NCI-H2107 treated with DMSO at 0.1 percent for 48 hours (cell line): ENCODE measurements around the gene NTN5.
"Not testable (repeated sequence)": the region's sequence is repeated elsewhere in the genome, so short reads cannot be mapped to it uniquely, and the experiment has no call there.

Experiments
- DNase-seq: peaks from one replicate; lab custom pipeline; 2025; ENCODE audit not compliant: unreplicated experiment; lab: John Stamatoyannopoulos, UW

Gene NTN5, protein sequence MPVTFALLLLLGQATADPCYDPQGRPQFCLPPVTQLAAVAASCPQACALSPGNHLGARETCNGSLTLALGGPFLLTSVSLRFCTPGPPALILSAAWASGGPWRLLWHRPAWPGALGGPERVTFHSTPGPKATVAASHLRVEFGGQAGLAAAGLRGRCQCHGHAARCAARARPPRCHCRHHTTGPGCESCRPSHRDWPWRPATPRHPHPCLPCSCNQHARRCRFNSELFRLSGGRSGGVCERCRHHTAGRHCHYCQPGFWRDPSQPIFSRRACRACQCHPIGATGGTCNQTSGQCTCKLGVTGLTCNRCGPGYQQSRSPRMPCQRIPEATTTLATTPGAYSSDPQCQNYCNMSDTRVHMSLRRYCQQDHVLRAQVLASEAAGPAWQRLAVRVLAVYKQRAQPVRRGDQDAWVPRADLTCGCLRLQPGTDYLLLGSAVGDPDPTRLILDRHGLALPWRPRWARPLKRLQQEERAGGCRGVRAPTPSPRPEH

DNA sequence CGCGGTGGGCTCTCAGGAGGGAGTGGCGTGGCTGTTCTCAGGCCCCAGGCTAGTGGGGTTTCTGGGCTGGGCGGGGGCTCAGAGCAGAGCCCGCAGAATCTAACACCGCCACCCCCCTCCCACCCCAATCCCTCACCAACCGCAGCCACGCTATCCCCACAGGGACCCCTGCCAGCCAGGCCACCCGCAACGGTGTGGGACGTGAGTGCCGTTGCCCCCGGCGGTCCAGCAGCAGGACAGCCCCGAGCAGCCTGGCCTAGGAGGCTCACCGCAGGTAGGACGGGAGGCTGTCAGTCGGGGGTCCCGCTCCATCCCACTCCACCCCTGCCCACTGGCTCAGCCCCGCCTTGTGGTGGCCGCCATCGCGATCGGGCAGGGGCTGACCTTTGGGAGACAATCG lies at the start of gene NTN5:
Gene NTN5 (minus strand): TSS at position 24 of the 400 bp plus-strand sequence. CDS start 2,031 bp downstream, outside the sequence.
- no peak for DNase-seq

DNA sequence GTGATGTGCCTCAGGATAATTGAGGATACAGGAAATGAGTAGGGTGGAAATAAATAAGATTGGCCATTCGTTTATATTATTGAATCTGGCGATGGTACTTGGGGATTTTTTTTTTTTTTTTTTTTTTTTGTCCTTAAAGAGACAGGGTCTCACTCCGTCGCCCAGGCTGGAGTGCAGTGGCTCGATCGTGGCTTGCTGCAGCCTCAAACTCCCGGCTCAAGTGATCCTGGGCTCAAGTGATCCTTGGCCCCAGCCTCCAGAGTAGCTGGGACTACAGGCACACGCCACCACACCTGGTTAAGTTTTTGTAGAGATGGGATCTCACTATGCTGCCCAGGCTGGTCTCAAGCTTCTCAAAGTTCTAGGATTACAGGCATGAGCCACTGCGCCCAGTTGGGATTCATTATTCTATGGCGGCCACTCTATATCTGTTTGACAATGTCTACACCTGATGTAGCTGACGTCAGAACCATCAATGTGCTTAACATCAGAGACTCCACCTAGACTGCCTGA lies 49.4 kb upstream of the NTN5 start:
- no peak for DNase-seq

DNA sequence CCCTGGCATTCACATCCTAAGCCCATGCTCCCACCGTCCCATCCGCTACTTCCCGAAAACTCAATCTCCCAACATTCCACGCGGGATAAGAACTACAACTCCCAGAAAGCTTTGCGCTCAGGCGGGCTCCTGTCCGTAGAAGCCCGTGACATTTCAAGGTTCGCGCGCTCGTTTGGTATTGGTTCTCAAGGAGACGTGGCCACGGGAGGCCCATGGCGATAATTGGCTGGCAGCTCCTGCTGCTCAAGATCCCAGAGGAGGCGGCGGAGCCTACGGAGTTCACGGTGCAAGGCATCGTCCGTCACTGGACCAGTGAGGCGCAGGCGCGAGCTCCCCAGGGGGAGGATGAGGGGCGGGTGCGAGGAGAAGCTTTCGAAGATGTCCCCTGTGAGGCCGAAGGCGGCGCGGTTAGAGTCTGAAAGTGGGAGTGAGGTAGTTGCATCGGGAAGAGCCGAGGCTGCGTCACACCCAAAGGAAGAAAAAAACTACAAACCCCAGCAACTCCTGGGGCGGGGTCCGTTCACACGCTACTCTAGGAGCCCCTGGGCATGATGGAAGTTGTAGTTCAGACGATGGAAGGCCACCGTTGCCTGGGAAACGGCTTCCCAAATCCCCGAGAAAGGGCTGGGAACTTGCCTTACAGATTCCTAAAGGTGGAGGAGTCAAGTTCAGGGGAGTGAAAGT lies 47.9 kb upstream of the NTN5 start:
- DNase-seq, result peak; percentile 98

DNA sequence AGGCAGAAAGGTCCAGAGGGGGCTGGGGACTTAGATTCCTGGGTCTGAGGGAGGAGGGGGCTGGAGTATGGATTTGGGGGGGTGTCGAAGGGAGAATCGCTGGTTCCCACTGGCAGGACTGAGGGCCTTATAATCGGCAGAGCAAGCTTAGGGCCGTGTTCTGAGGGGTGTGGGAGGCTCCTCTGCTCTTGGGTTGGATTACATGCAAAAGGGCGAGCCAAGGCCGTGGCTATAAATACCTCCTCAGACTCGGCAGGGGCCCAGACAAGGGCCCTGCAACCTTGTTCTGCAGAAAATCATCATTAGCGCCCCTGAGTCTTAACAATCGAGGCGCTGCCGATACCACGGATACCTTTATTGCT lies 47.4 kb upstream of the NTN5 start:
- DNase-seq, result no peak

DNA sequence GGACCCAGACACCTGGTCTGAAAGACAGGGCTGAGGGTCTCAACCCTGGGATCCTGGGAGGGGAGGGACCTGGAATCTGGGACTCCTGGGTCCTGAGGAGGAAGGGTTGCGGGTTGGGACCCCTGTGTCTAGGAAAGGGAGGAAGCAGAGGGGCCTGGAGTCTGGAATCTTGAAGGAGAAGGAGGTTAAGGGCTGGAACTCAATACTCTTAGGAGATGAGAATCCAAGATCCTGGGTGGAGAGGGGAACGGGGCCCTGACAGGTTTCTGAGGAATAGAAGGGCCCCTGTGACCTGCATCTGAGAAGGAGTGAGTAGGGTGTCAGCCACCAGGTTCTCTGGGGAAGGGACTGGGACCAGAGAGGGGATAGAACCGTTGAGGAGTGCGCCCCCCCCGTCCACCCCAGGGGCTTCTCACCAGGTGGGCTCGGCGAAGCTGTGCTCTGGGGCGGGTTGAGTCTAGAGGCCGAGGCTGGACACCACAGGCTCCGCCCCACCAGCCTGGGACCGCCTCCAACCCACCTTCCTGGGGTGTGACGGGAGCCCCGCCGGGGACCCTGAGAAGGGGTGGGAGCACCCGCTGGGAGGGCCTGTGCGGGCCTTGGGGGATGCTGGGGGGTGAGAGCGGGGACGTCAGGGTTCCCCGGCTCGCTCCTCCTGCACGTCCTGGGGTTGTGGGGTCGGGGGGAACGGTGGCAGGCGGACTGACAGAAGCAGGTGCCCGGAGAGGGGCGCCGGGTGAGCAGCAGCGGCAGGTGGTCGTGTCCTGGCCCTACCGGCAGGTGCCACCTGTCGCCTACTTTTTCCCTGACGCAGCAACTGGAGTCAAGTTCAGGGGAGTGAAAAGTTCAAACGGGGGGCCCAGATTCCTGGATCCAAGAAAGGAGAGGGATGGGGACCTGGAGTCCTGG lies 46.7 kb upstream of the NTN5 start, which contains the start of gene MAMSTR:
Gene MAMSTR (minus strand): TSS at position 463 of the 909 bp plus-strand sequence. CDS start 694 bp downstream, outside the sequence.
- DNase-seq, result peak; percentile 29

DNA sequence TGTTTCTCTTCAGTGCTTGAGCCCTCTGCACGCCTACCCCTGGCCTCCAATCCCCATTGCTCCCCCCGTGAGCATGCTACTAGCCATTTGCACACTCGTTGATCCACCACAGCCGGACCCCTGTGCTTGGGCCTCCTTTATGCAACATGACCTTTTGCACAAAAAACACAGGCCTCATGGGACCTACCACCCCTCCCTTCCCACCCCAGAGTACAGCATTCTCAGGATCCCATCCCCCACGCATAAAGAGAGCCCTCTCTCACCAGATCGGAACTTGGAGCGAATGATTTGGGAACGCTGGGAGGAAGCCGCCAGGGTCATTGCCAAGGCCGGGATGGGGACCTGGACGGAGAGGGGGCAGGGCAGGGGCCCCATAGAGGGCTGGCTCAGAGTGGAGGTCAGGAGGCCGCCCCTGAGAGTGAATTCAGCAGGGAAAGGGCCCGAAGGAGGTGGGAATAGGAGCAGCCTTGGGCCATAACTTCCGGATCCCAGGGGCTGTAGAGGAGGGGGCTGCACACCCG lies 46.0 kb upstream of the NTN5 start:
- no peak for DNase-seq

DNA sequence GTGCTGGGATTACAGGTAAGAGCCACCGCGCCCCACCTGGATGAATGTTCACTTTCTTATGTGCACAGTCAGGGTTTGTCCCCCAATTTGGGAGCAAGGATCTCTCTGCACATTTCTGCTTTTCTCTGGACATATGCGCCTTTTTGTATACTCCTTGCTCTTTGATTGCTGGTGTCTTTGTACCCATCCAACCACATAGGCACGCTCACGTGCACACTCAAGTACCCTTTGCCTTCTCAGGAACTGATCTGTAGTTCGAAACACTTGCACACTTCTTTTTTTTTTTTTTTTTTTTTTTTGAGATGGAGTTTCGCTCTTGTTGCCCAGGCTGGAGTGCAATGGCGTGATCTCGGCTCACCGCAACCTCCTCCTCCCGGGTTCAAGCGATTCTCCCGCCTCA lies 45.3 kb upstream of the NTN5 start:
- DNase-seq, result not testable (repeated sequence)

DNA sequence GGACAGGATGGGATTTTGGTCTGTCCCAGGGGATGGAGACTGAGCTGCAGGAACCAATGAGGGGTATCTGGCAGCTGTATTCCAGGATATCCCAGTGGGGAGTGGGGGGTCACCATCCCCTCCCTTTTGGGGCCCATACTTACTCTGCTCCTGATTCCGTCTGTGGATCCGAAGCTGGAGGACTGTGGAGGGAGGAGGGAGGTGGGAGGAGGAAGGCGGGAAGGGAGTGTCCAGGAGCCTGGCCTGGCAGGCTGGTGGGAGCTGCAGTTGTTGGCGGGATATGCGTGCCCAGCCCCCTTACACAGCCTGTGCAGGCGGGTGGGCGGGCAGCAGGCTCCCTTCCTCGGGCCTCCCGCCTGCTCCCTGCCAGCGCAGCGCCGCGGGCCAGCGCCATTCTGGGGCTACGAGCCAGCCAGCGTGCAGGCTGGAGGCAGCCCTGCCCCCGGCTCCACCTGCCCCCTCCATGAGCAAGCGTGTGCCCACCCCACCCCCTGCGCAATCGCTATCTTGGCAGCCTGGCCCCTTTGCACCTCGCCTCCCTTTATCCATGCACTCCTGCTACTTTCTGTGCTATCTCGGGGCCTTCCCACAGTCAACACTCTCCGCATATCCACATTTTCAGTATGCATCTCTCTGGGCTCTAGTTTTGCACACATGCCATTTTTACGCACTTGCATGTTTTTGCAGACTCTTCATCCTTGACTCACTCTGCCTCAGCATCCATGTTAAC lies 43.9 kb upstream of the NTN5 start:
- DNase-seq, result no peak

DNA sequence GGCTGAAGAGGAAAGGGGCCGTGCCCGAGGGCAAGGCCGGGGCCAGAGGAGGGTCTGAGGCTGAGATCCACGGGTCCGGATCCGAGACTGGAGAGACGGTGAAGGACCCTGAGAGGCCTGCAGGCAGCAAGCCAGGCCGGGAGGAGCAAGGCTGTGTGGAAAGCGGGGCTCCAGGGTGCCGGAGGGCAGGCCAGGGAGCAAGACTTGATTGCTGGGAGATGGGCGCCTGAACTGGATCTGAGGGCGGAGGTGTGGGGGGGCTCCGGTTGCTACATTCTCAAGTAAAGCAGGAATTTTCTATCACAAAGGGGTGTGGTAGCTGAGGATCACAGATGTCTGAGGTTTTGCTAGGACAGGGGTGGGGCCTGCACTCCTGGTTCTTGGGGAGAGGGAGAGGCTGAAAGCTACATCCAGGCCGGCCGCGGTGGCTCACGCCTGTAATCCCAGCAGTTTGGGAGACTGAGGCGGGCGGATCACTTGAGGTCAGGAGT lies 42.9 kb upstream of the NTN5 start:
- no peak for DNase-seq

DNA sequence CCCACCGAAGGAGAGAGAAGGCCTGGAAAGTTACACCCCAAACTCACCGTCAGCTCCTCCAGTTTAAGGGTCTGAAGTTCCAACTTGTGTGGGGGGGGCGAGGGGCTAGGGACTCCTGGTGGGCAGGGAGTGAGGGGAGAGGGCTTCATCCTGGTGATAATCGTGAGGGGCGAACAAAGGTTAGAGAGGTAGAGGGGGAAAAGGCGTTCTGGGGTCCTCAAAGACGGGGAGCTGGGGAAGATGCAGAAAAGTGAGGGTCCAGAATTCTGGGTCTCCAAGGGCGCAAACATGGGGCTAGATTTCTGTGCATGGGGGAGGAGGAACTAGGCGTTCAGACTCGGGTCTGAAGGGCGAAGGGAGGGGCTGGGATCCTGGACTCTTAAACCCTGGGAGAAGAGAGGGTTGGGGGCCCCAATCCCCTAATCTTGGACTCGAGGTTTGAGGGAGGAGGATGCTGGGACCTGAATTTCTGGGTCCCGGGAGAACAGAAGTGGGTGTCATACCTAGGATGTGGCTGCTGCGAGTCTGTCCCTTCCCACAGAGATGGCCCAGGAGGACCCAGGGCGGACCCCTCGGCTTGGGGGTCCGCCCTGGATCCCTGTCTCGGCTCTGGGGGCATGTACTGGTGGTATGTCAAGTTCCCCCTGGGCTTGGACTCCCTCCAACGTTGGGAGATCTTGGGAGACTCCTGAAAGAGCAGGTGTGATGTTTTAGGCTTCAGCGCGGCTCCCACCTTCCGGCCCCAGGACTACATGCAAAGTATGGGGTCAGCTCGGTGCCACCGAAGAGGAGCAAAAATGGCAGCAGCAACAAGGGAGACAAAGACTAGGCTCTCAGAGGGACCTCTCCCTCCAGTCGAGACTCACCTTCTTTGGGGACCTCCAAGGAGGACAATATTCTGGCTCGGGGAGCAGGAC lies 42.2 kb upstream of the NTN5 start:
- no peak for DNase-seq

DNA sequence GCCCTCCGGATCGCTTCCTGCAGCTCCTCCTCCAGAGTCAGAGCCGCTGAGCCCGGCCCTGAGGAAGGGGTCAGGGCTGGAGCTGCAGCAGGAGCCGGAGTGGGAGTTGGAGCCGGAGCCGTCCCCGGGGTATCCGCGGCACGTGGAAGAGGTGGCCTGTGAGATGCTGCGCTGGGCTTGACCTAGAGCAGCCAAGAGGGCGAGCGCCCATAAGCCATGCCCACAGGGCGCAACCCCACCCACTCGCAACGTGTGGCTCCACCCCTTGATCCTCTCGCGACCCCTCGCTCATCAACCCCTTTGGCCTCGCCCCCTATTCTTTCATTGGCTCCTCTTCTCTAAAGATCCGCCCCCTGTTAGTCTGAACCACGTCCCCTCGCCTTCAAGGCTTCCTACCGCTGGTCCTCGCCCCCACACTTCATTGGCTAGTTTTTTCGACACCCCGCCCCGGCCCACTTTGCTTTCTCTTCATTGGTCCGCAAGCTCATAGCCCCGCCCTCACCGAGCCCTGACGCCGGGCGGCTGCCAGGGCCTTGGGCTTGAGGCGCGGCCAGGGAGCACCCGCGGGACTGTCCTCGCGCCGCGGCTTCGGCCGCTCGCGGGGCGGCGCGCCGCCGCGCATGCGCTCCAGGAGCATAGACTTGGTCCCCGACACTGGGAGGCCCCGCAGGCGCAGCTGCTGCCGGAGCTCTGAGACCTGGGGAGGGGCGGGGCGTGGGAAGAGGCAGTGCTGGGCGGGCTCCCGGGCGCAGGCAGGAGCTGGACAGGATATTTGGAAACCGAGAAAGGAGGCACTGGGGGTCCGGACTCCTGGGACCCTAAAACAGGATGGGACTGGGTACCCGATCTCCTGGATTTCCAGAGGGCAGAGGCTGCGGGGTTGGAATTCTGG lies 41.3 kb upstream of the NTN5 start:
- peak; percentile 98 for DNase-seq

DNA sequence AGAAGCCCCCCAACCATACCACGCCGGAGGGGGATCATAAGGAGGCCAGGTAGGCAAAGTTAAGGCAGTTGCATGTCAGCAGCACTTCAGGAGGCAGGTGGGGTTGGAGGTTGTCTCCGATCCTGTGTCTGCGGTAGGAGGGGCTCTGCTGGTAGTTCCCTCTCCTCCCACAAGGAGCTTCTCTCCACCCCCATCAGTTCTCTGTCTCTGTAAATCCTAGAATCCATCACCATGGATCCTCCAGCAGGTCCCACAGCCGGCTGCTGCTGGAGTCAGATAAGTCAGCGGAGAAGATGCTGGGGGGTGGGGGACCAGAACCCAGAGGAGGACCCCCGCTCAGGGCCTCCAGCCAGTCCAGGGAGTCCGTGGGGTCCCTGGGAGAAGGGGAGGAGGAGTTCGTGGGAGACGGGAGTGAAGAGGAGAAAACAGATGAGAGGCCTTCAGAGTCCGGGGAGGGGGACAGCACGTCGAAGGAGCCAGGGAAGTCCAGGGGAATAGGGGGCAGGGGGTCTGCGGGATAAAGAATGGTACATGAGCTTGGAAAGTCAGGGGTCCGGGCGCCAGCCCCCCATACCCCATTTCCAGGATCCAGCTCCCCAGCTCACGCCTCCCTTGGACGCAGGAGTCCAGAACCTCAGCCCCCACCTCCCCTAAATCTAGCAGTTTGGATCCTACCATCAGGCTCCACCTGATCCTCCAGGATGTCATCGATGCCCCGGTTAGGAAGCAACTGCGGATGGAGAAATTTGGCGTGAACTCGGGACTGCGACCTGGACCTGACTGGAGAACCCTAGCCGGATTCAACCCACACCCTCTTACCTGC lies 40.4 kb upstream of the NTN5 start:
- no peak for DNase-seq

DNA sequence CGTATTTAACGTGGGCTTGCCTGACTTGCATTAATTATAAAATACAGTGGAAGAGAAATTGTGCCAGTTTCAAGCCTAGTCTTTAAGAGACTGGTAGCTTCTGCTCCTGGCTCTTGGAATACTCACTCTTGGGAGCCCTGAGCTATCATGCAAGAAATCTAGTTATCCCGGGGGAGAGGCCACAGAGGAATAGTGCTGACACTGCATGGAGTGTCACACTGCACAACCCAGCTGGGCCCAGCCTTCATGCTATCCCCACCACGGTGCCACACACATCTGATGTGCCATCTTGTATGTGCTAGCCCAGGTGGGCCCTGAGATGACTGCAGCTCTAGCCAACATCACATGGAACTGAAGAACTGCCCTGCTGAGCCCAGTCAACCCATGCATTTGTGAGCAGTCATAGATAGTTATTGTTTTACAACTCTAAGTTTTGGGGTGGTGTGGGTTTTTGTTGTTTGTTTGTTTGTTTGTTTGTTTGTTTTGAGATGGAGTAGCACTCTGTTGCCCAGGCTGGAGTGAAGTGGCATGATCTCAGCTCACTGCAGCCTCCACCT lies 38.4 kb upstream of the NTN5 start:
- no peak for DNase-seq

DNA sequence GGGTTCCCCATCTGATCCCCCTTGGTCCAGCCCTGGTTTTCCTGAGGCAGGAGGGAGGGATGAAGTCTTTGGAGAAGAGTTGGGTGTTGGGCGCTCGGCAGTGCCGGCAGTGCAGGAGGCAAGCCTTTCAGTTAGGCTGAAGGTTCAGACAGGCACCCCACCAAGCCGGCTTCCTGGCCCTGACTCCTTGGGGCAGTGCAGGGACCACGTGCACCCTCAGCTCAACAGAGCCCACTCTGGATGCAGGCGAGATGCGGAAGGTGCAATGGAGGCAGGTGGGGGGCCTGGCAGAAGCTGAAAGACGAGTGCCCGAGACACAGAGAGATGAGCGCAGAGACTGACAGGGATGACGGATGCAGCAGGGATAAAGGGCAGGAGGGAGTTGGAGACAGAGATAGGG lies 35.7 kb upstream of the NTN5 start:
- no peak for DNase-seq

DNA sequence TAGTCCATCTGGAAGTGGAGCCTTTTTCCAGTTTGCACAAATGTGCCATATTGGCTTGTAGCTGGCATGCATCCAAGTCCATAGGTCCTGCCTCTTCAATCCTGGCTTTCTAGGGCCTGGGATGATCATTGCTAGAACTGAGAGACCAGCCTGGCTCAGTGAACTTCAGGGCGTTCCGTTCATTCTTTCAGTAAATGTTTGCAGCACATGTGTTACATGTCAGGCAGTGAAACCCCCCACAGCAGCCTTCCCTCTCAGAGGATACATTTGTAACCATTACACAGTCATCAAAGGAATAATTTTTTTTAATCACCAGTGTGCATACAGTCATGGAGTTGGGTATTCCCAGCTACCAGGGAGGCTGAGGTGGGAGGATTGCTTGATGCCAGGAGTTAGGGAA lies 32.6 kb upstream of the NTN5 start:
- no peak for DNase-seq

DNA sequence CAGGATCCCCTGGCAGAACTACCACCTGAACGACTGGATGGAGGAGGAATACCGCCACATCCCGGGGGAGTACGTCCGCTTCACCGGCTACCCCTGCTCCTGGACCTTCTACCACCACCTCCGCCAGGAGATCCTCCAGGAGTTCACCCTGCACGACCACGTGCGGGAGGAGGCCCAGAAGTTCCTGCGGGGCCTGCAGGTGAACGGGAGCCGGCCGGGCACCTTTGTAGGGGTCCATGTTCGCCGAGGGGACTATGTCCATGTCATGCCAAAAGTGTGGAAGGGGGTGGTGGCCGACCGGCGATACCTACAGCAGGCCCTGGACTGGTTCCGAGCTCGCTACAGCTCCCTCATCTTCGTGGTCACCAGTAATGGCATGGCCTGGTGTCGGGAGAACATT lies 30.5 kb upstream of the NTN5 start:
- DNase-seq, result no peak

DNA sequence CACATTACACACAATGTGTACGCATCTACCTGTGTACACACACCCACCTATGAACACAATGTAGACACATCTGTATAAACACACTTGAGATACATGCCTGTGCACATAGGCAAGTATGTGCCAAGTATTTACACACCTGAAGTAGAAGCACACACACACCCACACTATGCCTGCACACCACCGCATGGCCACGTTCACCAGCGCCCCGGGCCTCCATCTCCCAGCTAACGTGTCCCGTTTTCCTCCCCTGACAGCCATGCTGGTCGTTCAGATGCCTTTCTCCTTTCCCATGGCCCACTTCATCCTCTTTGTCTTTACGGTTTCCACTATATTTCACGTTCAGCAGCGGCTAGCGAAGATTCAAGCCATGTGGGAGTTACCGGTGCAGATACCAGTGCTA lies 29.9 kb upstream of the NTN5 start:
- no peak for DNase-seq
